Osteocyte (in vitro differentiated cells): ENCODE results near the gene CADPS. TPM values are rescaled to one million over a fixed set of nuclear protein-coding genes. Genes with fewer than 3 reads are reported as not detected.

Experiments used
- DNase-seq: peaks from one replicate; pipeline ENCODE4 v3.0.0; 2021; ENCODE audit warnings: mixed read lengths; ENCODE audit not compliant: unreplicated experiment; ENCODE audit errors: extremely low spot score
- H3K27ac Mint-ChIP-seq: one replicate; pipeline ENCODE4 v1.8.0; 2021; ENCODE audit warnings: mild to moderate bottlenecking, mixed read lengths; ENCODE audit not compliant: unreplicated experiment
- H3K27me3 Mint-ChIP-seq: one replicate; pipeline ENCODE4 v1.8.0; 2021; ENCODE audit warnings: mixed read lengths; ENCODE audit not compliant: unreplicated experiment
- H3K36me3 Mint-ChIP-seq: one replicate; pipeline ENCODE4 v1.8.0; 2021; ENCODE audit warnings: mixed read lengths; ENCODE audit not compliant: unreplicated experiment
- H3K4me1 Mint-ChIP-seq: one replicate; pipeline ENCODE4 v1.8.0; 2021; ENCODE audit warnings: mixed read lengths; ENCODE audit not compliant: unreplicated experiment
- H3K4me3 Mint-ChIP-seq: one replicate; pipeline ENCODE4 v1.8.0; 2021; ENCODE audit warnings: mild to moderate bottlenecking, moderate library complexity, mixed read lengths; ENCODE audit not compliant: unreplicated experiment
- H3K9me3 Mint-ChIP-seq: one replicate; pipeline ENCODE4 v1.8.0; 2021; ENCODE audit warnings: mixed read lengths; ENCODE audit not compliant: unreplicated experiment
- CTCF ChIP-seq: fragments of 200-600 bp; sonication (generic); IDR thresholded peaks from 2 replicates; pipeline ENCODE4 v1.5.0; 2021; ENCODE audit warnings: antibody characterized with exemption, mild to moderate bottlenecking, moderate library complexity
- total RNA-seq: library from RNA; stranded (reverse); gene quantifications from 2 replicates; pipeline ENCODE4 v1.2.1, GENCODE V29; 2021

The CADPS gene
- total RNA-seq, 1 donor from 2014 or later = not detected

GRCh38 chr3:62611541-62612240 is 263.5 kb downstream of the CADPS start:
- Mint-ChIP-seq H3K27ac (no peak overlapping the region), H3K9me3 (no peaks in the 10 kb centered on the region), H3K36me3 (no peaks in the 10 kb centered on the region), H3K27me3 (peaks cover 17% of the 10 kb centered on the region), H3K4me1 (peaks cover 15% of the 10 kb centered on the region), H3K4me3 (no peak overlapping the region)
- no peak for DNase-seq
- TF ChIP-seq CTCF = no peak

- Mint-ChIP-seq H3K4me3 (no peak overlapping the region), H3K4me1 (peaks cover 48% of the 10 kb centered on the region), H3K36me3 (no peaks in the 10 kb centered on the region), H3K27me3 (no peaks in the 10 kb centered on the region), H3K9me3 (no peaks in the 10 kb centered on the region), H3K27ac (peak overlapping the region; percentile 69)
- DNase-seq = no peak
- TF ChIP-seq CTCF = no peak
These were observed 267.8 kb downstream of the CADPS start for GRCh38 chr3:62607287-62608029.

DNA sequence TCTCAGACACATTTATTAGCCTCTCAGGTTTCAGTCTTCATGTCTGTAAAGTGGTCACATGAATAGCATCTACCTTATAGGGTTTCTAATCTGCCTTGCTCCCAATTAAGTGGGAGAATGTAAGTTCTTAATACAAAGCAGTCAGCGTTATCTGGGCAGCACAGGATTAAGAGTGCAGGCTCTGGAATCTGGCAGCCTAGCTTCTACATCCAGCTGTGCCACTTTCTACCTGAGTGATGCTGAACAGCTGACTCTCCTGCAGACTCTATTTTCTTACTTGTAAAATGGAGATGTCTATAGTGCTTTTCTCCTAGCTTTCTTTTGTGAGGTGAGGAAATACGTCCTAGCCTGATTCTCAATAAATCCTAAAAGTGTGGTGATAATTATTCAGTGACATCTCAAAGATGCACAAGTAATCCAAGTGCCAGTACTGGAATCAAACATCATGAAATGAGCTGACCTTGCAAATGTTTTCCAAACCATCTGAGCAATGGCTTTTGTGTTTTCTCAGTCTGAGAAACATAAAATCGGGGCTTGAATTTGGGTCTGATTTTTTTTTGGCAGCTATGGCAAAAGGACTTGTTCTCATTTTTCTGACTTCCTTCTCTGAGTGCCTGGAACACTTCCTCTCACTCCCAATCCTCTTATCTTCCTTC is 269.7 kb downstream of the CADPS start:
- H3K27ac Mint-ChIP-seq = no peak overlapping the region
- no peak for TF ChIP-seq CTCF
- H3K36me3 Mint-ChIP-seq = no peaks in the 10 kb centered on the region
- no peaks in the 10 kb centered on the region for H3K9me3 Mint-ChIP-seq
- peaks cover 62% of the 10 kb centered on the region for H3K4me1 Mint-ChIP-seq
- DNase-seq = no peak
- no peak overlapping the region for H3K4me3 Mint-ChIP-seq
- no peaks in the 10 kb centered on the region for H3K27me3 Mint-ChIP-seq

GRCh38 chr3:62604751-62605351 is 270.4 kb downstream of the CADPS start:
- peak overlapping the region; percentile 79 for H3K27ac Mint-ChIP-seq
- no peak for DNase-seq
- H3K9me3 Mint-ChIP-seq = no peaks in the 10 kb centered on the region
- TF ChIP-seq CTCF = no peak
- H3K4me1 Mint-ChIP-seq = peaks cover 62% of the 10 kb centered on the region
- H3K4me3 Mint-ChIP-seq = no peak overlapping the region
- no peaks in the 10 kb centered on the region for H3K36me3 Mint-ChIP-seq
- H3K27me3 Mint-ChIP-seq = no peaks in the 10 kb centered on the region

- no peak for TF ChIP-seq CTCF
- Mint-ChIP-seq H3K4me1 (peaks cover 62% of the 10 kb centered on the region), H3K9me3 (no peaks in the 10 kb centered on the region), H3K4me3 (peak overlapping the region; percentile 49), H3K27me3 (no peaks in the 10 kb centered on the region), H3K27ac (peak overlapping the region; percentile 79), H3K36me3 (no peaks in the 10 kb centered on the region)
- DNase-seq = no peak
These were observed 270.9 kb downstream of the CADPS start for GRCh38 chr3:62604298-62604697.
